ENCODE data around the gene GPATCH8.

GPATCH8 gene

GRCh38 chr17:44448412-44448811, 54.8 kb downstream of the GPATCH8 start:
- no peak for DNase-seq

GRCh38 chr17:44444735-44445105, 58.5 kb downstream of the GPATCH8 start:
- no peak for DNase-seq

GRCh38 chr17:44442806-44443205, 60.4 kb downstream of the GPATCH8 start:
- DNase-seq: no peak

GRCh38 chr17:44439168-44439567, 64.0 kb downstream of the GPATCH8 start:
- no peak for DNase-seq

- DNase-seq: peak; percentile 37
Measured at GRCh38 chr17:44438636-44439035, 64.6 kb downstream of the GPATCH8 start.

GRCh38 chr17:44436336-44436735, 66.9 kb downstream of the GPATCH8 start:
- DNase-seq: no peak

GRCh38 chr17:44432254-44433157, 70.7 kb downstream of the GPATCH8 start:
- no peak for DNase-seq

- DNase-seq: no peak
Measured at GRCh38 chr17:44424828-44425461, 78.3 kb downstream of the GPATCH8 start.

GRCh38 chr17:44417553-44417952, 85.7 kb downstream of the GPATCH8 start:
- DNase-seq: no peak

GRCh38 chr17:44416558-44417289, 86.5 kb downstream of the GPATCH8 start:
- DNase-seq: no peak

- DNase-seq: no peak
Measured at GRCh38 chr17:44414394-44415155, 88.6 kb downstream of the GPATCH8 start.

GRCh38 chr17:44409309-44410028, 93.7 kb downstream of the GPATCH8 start:
- DNase-seq: no peak

GRCh38 chr17:44408786-44409185, 94.4 kb downstream of the GPATCH8 start:
- DNase-seq: no peak

GRCh38 chr17:44402564-44403172, 100.5 kb downstream of the GPATCH8 start:
- DNase-seq: no peak

- no peak for DNase-seq
Measured at GRCh38 chr17:44400226-44400847, 102.9 kb downstream of the GPATCH8 start.

GRCh38 chr17:44398692-44399691, 104.2 kb downstream of the GPATCH8 start:
- DNase-seq: no peak

GRCh38 chr17:44397479-44398440, 105.4 kb downstream of the GPATCH8 start:
- DNase-seq: no peak

- DNase-seq: no peak
Measured at GRCh38 chr17:44396946-44397345, 106.3 kb downstream of the GPATCH8 start.

- DNase-seq: no peak
Measured at GRCh38 chr17:44394833-44395232, 108.4 kb downstream of the GPATCH8 start.

Measured in CD4-positive, alpha-beta T cell treated with Interleukin-10 for 1 hour (primary cell).